A549 treated with Mapracorat at 1 μM for 4 hours (cell line): ENCODE measurements around the gene CROCC2. TPM values are rescaled to one million over a fixed set of nuclear protein-coding genes. Genes with fewer than 3 reads are reported as not detected.

Experiments
- total RNA-seq: library from RNA; stranded (reverse); fragments of 200-300 nt; extraction: Qiagen RNA extraction; gene quantifications from 5 replicates; pipeline ENCODE4 v1.2.3, GENCODE V29; 2022

CROCC2 gene
- not detected in 5 replicates for total RNA-seq

DNA sequence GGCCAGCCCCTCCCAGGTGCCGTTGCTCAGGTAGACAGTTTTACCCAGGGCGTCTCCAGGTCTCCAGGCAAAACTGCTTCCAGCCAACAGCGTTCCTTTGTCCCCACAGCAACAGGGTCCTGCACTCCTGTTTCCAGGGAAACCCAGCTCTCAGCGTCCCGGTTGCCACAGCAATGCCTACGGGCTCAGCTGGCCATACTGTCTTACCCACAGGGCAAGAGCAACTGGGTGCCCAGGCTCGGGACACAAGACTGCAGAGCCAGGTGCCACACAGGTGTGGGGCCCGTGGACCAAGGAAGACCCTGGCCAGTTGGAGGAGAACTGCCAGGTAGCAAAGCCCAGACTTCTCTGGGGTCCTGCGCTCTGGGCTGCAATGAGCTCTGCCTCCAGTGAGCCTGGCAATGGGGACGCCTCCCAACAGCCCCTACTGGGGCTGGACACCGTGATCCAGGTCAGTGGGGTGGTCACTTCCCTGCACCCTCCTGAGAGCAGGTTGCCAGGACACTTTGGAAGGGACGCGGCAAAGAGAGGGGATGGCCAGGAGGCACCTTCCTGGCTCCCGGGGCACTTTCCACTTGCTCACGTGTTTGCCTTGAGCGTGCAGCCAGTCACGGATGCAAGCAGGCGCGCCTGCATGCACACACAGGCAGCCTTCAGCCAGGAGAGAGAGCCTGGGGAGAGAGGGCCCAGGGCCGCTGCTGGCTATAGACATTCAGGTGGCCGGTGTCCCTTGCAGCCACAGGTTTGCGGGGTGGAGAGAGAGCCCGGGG is at the start of gene CROCC2:
Gene CROCC2 (plus strand): TSS at position 196 of the 770 bp plus-strand sequence. CDS start 178 bp downstream, at position 374.

DNA sequence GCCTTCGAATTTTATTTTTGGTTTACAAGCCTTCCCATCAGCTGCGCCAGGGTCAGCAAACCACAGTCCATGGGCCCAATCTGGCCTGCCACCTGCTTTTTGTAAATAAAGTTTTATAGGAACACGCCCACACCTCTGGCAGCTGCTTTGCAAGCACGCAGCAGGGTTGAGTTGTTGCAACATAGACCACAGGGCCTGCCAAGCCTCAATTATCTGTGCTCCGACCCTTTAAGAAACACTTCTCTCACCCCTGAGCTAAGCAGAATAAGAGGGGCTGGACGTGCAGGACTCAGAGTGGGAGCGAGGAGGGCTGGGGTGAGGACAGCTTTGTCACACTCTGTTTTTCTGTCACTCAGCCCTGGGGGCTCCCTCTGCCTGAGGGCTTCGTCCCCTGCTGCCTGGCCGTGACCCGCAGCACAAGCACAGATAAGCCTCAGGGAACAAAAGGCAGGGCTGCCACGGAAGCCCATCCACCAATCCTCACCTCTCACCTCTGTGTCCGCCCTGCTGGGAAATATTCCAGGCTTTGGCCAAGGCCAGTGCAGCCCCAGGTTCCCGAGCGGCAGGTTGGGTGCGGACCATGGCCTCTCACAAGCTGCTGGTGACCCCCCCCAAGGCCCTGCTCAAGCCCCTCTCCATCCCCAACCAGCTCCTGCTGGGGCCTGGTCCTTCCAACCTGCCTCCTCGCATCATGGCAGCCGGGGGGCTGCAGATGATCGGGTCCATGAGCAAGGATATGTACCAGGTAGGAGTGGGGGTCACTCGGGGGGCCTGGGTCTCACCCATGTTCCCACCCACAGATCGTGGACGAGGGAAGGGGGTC is 37.6 kb upstream of the CROCC2 start, which contains the start of gene AGXT:
Gene AGXT (plus strand): TSS at position 539 of the 823 bp plus-strand sequence. CDS start 42 bp downstream, at position 581.

DNA sequence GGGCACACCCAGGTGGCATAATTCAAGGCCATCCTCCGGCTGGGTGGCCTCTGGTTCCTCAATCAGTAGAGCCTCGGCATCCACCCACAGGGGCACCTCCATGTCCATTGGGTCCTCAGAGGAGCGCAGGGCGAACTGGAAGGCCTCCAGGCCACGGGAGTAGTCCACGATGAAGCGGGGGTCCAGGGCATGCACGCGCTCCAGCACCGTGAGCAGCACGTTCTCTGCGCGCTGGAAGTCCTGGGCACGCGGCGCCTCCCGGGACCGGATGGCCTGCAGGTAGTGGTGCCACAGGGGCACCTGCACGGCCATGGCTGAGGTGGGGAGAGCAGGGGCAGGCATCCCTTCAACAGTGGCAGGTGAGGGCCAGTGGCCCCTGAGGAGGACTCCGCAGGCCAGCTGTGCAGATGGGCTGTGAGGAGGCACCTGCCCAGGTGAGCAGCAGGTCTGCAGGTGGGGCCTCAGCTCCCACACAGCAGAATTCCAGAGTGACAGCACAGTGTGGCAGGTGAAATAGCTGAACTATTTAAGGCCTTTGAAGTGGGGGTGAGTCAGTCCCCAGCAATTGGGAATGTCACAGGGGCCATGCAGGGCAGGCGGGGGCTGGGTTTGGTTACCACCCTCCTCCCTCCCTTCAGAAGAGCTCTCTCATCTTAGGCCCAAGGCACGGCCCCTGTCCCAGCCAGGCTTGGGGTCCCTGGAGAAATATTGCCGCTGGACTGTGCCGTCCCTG is 10.3 kb upstream of the CROCC2 start, which contains the start of gene MAB21L4:
Gene MAB21L4 (minus strand): TSS at position 501 of the 733 bp plus-strand sequence. CDS start 159 bp downstream, at position 342.

DNA sequence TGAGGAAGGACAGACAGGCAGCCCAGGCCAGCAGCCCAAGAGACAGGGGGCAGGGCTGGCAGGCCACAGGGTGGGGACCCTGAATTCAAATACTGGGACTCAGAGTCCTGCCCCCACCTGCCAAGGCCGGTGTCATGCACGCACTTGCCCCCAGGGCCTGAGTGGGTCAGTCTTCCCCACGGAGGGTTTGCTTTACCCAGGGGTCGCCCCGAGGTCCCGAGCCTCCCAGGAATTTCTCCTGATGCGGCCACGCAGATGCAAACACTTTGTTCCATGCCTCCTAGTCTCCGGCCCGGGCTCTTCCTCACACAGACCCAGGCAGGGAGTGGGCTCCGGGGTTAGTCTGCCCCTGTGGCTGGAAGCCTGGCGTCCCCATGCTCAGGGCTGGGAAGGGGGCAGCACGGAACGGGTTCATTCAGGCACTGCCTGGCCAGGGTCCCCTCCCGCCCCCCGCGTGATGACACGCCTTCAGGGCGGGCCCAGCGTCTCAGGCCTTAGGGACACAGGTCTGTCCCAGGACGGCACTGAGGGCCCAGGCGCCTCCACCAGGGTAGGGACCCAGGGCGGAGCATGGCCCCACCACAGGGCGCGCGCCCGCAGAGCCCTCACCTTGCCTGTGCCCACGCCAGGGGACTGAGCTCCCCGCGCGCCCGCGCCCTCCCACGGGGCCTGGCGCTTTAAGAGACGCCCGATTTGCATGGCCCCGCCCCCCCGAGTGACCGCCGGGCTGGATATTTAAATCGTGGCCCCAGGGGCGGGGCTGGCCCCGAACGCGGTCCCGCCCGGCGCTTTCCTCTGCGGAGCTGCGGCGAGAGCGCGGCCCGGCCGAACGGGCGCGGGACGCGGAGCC is 91.9 kb downstream of the CROCC2 start, which contains the start of gene SNED1:
Gene SNED1 (plus strand): TSS at position 763 of the 850 bp plus-strand sequence. CDS start 220 bp downstream, outside the sequence.

Other genes with a start within 250 kb of the CROCC2 start
- not detected in 5 replicates for gene AQP12B, start 223.5 kb upstream of the CROCC2 start, total RNA-seq
- not detected in 5 replicates for gene AQP12A, start 214.5 kb upstream of the CROCC2 start, total RNA-seq
- 0.73 to 1.5 TPM (median 0.97 TPM) in 5 replicates for gene KIF1A, start 86.1 kb upstream of the CROCC2 start, total RNA-seq
- gene AGXT, start 37.5 kb upstream of the CROCC2 start, total RNA-seq, result not detected in 5 replicates
- 0.11 to 0.28 TPM (median 0.20 TPM) in 5 replicates for gene MAB21L4, start 10.2 kb upstream of the CROCC2 start, total RNA-seq
- 0.54 to 1.2 TPM (median 0.89 TPM) in 5 replicates for gene SNED1, start 92.3 kb downstream of the CROCC2 start, total RNA-seq
- gene MTERF4, start 196.0 kb downstream of the CROCC2 start, total RNA-seq, result 20.6 to 29.8 TPM (median 25.1 TPM) in 5 replicates
- gene PASK, start 243.1 kb downstream of the CROCC2 start, total RNA-seq, result 5.7 to 9.3 TPM (median 8.0 TPM) in 5 replicates
- gene PPP1R7, start 244.1 kb downstream of the CROCC2 start, total RNA-seq, result 56.5 to 73.1 TPM (median 57.9 TPM) in 5 replicates